Uterus (tissue), 2 donors: ENCODE measurements around the gene CDC42BPG.

Experiments used
- CTCF ChIP-seq, 4 experiments: fragments of 200-600 bp in 2 of 4; fragments of 450-650 bp in 2 of 4; sonication (generic) in 2 of 4; IDR thresholded peaks; one replicate each; pipeline ENCODE4 v1.5.1; 2016 to 2019; ENCODE audit warnings: antibody characterized with exemption in 4 of 4, mild to moderate bottlenecking in 2 of 4, moderate library complexity in 1 of 4
- POLR2A ChIP-seq, 2 donors: fragments of 450-650 bp; IDR thresholded peaks; one replicate each; pipeline ENCODE4 v1.6.1; 2016; ENCODE audit warnings: antibody characterized with exemption in 2 of 2, mild to moderate bottlenecking in 1 of 2, moderate library complexity in 1 of 2

GRCh38 chr11:64881476-64881875 lies 37.0 kb upstream of the CDC42BPG start:
- TF ChIP-seq CTCF (IDR thresholded peaks at IDR 0.05) (no peak), POLR2A (IDR thresholded peaks at IDR 0.05) (no peak)
